AG09319 (cell line): ENCODE results near the gene TBC1D22A.

Experiments used
- DNase-seq: peaks from one replicate; pipeline ENCODE4 v3.0.0-alpha.2; 2010; ENCODE audit warnings: low read depth; ENCODE audit errors: extremely low read depth
- TF ChIP-seq, protein P1 (sequence below): IDR thresholded peaks from 2 replicates; pipeline ENCODE4 v1.5.1; 2011; ENCODE audit warnings: low read depth, mild to moderate bottlenecking, inconsistent platforms, low read length, moderate library complexity

Gene TBC1D22A

DNA sequence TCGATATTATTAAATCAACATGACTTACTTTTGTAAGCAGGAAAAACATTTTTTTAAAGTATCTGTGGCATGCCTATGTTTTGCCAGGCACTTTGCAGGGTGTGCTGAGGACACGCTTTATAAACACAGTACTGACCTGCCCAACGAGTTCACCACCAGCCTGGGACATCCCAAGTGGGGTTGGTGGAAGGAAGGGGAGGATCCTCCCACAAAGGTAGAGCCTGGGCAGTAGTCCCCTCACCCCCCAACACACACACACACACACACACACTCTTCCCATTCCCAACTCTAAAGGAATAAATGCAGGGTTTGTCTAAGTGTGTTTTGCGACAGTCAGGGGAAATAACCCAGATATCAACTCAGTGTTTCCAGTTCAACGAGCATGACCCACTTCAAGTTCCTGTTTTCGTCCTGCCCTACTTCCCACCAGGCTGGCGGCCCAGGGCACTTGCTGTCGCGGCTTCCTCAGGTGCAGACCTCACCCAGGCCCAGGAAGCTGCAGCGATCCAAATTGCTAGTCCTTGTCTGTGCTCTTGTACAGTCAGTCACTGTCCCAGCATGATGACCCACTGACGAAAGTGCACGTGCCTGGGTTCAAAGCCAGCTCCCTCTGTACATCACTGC, 27.5 kb upstream of the TBC1D22A start:
- DNase-seq, result no peak
- TF ChIP-seq, protein P1, sequence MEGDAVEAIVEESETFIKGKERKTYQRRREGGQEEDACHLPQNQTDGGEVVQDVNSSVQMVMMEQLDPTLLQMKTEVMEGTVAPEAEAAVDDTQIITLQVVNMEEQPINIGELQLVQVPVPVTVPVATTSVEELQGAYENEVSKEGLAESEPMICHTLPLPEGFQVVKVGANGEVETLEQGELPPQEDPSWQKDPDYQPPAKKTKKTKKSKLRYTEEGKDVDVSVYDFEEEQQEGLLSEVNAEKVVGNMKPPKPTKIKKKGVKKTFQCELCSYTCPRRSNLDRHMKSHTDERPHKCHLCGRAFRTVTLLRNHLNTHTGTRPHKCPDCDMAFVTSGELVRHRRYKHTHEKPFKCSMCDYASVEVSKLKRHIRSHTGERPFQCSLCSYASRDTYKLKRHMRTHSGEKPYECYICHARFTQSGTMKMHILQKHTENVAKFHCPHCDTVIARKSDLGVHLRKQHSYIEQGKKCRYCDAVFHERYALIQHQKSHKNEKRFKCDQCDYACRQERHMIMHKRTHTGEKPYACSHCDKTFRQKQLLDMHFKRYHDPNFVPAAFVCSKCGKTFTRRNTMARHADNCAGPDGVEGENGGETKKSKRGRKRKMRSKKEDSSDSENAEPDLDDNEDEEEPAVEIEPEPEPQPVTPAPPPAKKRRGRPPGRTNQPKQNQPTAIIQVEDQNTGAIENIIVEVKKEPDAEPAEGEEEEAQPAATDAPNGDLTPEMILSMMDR, result no peak

DNA sequence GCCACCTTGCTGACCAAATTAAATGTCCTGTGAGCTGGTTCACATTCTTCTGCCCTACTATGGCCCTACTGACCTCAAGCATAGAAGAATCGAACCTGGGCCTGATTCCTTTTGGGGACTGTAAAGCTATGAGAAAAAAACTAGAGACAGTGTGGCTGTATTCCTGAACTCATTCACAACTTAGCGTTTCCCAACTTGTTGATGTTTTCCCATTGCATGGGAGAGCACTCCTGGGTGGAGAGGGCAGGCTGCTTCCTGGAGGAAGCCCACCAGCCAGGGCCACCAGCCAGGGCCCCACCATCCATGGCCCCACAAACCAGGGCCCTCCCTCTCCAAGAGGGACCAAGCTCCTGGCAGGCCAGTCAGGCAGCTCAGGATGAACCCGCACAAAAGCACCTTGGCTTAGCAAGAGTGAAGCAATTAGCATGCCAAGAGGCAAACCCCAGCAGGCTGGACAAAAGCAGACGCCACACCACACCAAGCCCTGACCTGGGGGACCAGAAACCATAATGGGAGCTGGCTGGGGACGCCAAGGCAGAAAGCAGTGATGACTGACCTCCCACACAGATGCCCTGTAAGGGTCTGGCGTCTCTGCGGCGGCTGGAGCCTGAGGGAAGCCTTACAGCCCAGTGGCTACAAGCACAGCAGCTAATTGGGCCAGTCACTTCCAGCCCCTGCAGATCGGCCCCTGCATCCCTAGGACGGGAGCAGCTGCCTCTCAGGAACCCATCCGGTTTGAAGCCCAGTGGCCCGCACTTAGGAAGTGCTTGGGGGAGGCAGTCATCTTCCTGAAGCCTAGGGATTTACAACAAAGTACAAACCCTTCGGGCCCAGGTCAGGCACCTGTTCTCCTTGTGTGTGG, 26.5 kb upstream of the TBC1D22A start:
- TF ChIP-seq, protein P1, result no peak
- DNase-seq, result no peak

DNA sequence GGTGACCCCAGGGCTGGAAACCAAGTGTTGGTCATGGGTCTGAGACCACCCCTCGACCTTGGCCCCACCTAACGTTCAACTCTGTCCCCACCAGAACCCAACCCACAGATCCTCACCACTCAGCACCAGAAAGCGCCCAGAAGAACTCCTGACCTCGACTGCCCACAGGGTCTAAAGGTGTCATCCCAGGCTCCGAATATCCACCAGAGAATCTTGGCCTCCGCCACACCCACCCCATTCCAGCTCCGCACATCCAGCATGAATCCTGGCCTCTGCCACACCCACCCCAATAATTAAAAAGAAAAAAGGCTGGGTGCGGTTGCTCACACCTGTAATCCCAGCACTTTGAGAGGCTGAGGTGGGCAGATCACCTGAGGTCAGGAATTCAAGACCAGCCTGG, 25.7 kb upstream of the TBC1D22A start:
- DNase-seq, result no peak
- TF ChIP-seq, protein P1, result no peak

DNA sequence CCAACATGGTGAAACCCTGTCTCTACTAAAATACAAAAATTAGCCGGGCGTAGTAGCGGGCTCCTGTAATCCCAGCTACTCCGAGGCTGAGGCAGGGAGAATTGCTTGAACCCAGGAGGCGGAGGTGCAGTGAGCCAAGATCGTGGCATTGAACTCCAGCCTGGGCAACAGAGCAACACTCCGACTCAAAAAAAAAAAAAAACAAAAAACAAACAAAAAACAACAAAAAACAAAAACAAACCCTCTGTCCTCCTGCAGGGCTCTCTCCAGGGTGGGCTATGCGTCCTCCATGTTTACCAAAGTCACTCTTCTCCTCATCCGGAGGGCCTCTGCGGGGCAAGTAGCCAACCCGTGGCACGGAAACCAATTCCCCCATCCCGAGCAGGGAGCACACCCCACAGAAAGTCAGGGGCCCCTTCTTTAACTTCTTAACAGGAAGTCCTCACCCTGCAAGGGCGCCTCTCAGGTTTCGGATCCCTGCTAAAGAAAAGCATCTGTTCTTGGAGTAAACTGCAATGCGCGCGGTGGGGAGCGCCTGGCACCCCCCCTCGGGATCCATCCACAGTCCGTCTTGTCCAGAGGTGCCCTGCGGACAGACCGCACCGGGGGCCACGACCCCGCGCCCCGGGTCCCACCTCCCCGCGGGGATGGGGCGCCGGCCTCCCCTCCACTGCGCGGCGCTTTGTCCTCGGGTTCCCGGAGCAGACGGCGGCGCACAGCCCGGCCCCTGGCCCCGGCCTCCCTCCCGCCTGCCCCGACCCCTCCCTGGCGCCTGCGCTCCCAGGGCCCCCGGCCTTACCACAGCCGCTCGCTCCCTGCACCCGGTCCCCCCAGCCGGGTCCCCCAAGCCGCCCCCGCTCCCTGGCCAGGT, 25.1 kb upstream of the TBC1D22A start:
- TF ChIP-seq, protein P1, result no peak
- no peak for DNase-seq

DNA sequence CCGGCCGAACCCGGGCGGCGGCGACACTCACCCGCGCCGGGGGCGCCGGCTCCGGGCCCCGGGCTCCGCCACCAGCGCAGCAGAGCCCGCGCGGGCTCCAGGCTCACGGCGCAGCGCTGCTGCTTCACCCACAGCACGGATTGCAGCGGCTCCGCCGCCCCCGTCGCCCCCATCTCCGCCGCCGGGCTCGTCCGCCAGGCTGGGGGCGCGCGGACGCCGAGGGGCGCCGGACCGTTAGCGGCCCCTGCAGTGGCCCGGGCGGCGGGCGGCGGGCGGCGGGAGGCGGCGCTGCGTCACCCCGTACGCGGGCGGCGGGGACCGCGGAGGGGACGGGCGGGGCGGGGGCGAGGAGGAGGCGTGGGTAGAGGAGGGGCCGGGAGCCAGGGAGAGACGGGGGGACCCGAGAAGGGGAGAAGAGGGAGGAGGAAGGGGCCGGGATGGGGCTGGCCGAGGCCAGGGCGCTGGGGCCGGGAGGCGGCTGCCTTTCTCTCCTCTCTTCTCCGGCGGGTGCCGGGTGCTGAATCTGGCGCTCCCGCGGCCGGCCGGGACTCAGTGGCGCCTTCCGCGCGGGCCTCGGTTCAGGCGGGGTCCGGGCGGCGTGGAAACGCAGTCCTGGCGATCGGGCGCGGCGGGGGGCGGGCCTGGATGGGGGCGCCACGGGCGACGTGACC, 24.3 kb upstream of the TBC1D22A start, which contains the start of gene CERK:
Gene CERK (minus strand): TSS at position 277 of the 671 bp plus-strand sequence. CDS start 104 bp downstream, at position 173.
- no peak for DNase-seq
- TF ChIP-seq, protein P1, result no peak

DNA sequence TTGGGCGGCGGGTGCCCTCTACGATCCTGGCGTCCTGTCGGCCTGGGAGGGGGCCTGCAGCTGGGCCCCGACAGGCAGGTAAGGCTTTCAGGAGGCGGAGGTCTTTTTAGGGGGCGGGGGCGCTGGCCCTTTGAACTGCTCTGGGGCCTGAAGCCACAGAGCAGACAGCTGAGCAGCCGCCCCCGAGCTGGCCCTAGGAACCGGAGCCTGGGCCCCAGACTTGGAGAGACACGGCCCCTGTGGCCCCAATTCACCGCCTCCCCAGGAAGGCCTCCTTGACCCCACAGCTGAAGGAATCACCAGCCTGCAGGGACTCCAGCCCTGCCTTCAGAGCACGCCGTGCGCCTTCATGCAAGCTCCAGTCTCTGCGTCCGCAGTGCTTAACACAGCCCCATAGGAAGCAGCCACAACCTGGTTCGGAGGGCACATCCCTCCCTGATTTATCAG, 23.8 kb upstream of the TBC1D22A start:
- DNase-seq, result no peak
- TF ChIP-seq, protein P1, result no peak
